Esophagus muscularis mucosa (tissue), 4 donors: ENCODE measurements around the gene HMG20B. TPM values are rescaled to one million over a fixed set of nuclear protein-coding genes. Genes with fewer than 3 reads are reported as not detected.
"Not testable (repeated sequence)": the region's sequence is repeated elsewhere in the genome, so short reads cannot be mapped to it uniquely, and the experiment has no call there.

Experiments
- DNase-seq: peaks from one replicate; pipeline ENCODE4 v3.0.0-alpha.2; 2017; ENCODE audit errors: extremely low spot score
- H3K27ac ChIP-seq, 4 donors: fragments of 200-600 bp; sonication (generic); replicated peaks in 1 of 4; 1 replicate in 3 of 4; 2 replicates in 1 of 4; pipeline ENCODE4 v1.5.1; 2016 to 2019; ENCODE audit warnings: mild to moderate bottlenecking in 1 of 4
- H3K27me3 ChIP-seq, 4 donors: fragments of 200-600 bp; sonication (generic); one replicate each; pipeline versions ENCODE4 v1.5.1 to v1.6.0; 2016 to 2019
- H3K36me3 ChIP-seq, 4 donors: fragments of 200-600 bp; sonication (generic); one replicate each; pipeline ENCODE4 v1.5.1; 2016 to 2019
- H3K4me1 ChIP-seq, 4 donors: fragments of 200-600 bp; sonication (generic); one replicate each; pipeline ENCODE4 v1.5.1; 2016 to 2019
- H3K4me3 ChIP-seq, 4 donors: fragments of 200-600 bp; sonication (generic); 1 replicate in 2 of 4; 2 replicates in 2 of 4; pipeline ENCODE4 v1.5.1; 2016 to 2019; ENCODE audit warnings: mild to moderate bottlenecking in 4 of 4, moderate library complexity in 1 of 4
- H3K9me3 ChIP-seq, 4 donors: fragments of 200-600 bp; sonication (generic); 1 replicate in 3 of 4; 2 replicates in 1 of 4; pipeline ENCODE4 v1.5.1; 2016 to 2019
- EP300 ChIP-seq: sonication (generic); formaldehyde crosslinking; IDR thresholded peaks from one replicate; pipeline ENCODE4 v1.6.1; 2017; ENCODE audit warnings: antibody characterized with exemption
- POLR2A ChIP-seq: fragments of 450-650 bp; IDR thresholded peaks from one replicate; pipeline ENCODE4 v1.6.1; 2017; ENCODE audit warnings: antibody characterized with exemption, moderate library complexity, mild to moderate bottlenecking, low read depth
- POLR2AphosphoS5 ChIP-seq, 2 donors: sonication (generic); formaldehyde crosslinking; IDR thresholded peaks; one replicate each; pipeline ENCODE4 v1.6.1; 2017; ENCODE audit warnings: antibody characterized with exemption in 2 of 2
- WGBS: methylation state at CpG from one replicate; pipeline ENCODE4 v1.1.5; 2018; 5-methylcytosine and 5-hydroxymethylcytosine counted together
- intact Hi-C: fragments of 100-400 bp; cut with DNase I; formaldehyde crosslinking; loops from one replicate; pipeline ENCODE4 v1.15.1; 2023
- total RNA-seq, 4 donors: library from RNA; depleted of rRNA; stranded (reverse); fragments of >200 nt; gene quantifications; one replicate each; pipeline versions ENCODE4 v1.1.0 to v1.2.1, GENCODE V29; 2016
- TF ChIP-seq, protein P1 (sequence below), 3 experiments: fragments of 200-600 bp in 2 of 3; fragments of 450-650 bp in 1 of 3; sonication (generic) in 2 of 3; IDR thresholded peaks; one replicate each; pipeline ENCODE4 v1.5.1; 2017 to 2019; ENCODE audit warnings: antibody characterized with exemption in 3 of 3, mild to moderate bottlenecking in 2 of 3, moderate library complexity in 1 of 3

The HMG20B gene
- total RNA-seq, 4 donors from 2014 or later: 136 to 202 (median 161) TPM

DNA sequence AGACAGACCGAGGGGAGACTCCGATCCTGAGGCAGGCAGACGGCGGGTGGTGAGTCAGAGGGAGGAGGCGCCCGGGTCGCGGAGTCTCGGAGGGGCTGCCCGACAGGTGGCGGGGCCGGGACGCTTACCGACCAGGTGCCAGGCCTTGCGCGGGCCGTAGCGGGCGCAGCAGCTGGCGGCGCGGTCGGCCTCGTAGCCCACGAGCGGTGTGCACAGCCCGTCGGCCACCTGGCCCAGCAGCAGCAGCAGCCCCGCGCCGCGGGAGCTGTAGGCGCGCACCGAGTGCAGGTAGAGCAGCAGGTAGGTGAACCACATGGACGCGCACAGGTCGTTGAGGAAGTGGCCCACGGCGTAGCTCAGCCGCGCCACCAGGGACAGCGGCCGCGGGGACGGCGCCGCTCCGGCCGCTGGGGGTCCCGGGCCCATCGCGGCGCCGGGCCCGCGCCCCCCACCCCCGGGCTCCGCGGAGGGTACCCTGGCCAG is 15.7 kb upstream of the HMG20B start:
- intact Hi-C loops: loop anchor here (5.0 kb wide), 1 partner anchor 60 kb away; no protein-coding TSS in a partner anchor
- Histone ChIP-seq H3K36me3 (no peaks in the 10 kb centered on the region), H3K27me3 (no peaks in the 10 kb centered on the region), H3K4me3 (peak overlapping the region; percentile 70 to 95 (median 84)), H3K27ac (peak overlapping the region; percentile 82 to 87 (median 84)), H3K4me1 (peaks cover 27 to 57% (median 55%) of the 10 kb centered on the region in 4 donors), H3K9me3 (no peaks in the 10 kb centered on the region)
- DNase-seq: no peak
- WGBS: 0% methylated on average over 12 of the region's 60 CpGs
- TF ChIP-seq, protein P1, sequence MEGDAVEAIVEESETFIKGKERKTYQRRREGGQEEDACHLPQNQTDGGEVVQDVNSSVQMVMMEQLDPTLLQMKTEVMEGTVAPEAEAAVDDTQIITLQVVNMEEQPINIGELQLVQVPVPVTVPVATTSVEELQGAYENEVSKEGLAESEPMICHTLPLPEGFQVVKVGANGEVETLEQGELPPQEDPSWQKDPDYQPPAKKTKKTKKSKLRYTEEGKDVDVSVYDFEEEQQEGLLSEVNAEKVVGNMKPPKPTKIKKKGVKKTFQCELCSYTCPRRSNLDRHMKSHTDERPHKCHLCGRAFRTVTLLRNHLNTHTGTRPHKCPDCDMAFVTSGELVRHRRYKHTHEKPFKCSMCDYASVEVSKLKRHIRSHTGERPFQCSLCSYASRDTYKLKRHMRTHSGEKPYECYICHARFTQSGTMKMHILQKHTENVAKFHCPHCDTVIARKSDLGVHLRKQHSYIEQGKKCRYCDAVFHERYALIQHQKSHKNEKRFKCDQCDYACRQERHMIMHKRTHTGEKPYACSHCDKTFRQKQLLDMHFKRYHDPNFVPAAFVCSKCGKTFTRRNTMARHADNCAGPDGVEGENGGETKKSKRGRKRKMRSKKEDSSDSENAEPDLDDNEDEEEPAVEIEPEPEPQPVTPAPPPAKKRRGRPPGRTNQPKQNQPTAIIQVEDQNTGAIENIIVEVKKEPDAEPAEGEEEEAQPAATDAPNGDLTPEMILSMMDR (IDR thresholded peaks at IDR 0.05): peak in 1 of 3 experiments; percentile 13
- TF ChIP-seq POLR2A: no peak
- no peak for TF ChIP-seq EP300
- no peak for TF ChIP-seq POLR2AphosphoS5 (IDR thresholded peaks at IDR 0.05)

DNA sequence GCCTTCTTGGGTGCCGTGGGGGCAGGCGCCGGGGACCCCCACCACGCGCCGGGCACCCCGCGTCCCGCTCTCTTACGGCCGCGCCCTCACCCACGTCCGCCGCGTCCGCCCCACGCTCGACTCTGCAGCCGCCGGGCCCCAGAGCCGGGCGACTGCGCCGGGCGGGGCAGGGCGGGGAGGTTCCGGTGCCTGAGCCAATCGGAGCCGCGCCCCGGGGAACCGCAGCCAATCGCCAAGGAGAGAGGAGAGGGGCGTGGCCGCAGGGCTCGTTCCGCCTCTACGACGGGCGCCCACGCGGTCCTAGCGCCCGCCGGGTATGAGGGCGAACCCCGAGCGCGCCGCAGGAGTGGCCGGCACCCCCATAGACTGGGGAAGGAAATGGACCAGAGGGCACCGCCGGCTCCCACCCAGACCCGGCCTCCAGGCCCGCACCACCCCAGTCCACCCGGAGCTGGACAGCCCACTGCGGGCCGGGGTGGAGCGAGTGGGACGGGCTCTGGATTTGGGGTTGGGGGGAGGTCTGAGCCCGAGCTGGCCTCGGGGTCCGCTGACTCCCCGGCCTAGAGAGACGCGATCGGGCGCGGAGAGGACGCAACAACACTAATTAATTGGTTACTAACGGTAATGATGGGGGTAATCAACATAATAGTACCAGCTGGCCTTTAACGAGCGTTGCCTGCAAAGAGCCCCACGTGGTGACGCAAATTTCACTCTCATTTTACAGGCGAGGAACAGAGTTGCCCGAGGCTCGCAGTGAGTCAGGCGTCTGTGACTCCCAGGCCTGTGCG is 15.1 kb upstream of the HMG20B start, which contains the start of gene MFSD12:
MFSD12 (minus strand) TSS at position 126 of the 788 bp plus-strand sequence. CDS start 183 bp downstream, outside the sequence.
- Histone ChIP-seq H3K27ac (peak within 1 kb of the TSS; percentile 82 to 87 (median 84)), H3K27me3 (no peaks in the 10 kb centered on the region), H3K4me1 (peaks cover 27 to 54% (median 53%) of the 10 kb centered on the region in 4 donors), H3K4me3 (peak within 1 kb of the TSS; percentile 70 to 95 (median 84)), H3K9me3 (no peaks in the 10 kb centered on the region), H3K36me3 (no peaks in the 10 kb centered on the region)
- 0% methylated on average over 2 of the region's 81 CpGs for WGBS
- DNase-seq: peak; percentile 98
- TF ChIP-seq POLR2A (no peak), EP300 (no peak), POLR2AphosphoS5 (IDR thresholded peaks at IDR 0.05) (peak; percentile 84 to 88)
- TF ChIP-seq, protein P1 (IDR thresholded peaks at IDR 0.05): peak in 1 of 3 experiments; percentile 25
- intact Hi-C loops: loop anchor here (5.0 kb wide), 1 partner anchor 60 kb away; no protein-coding TSS in a partner anchor

DNA sequence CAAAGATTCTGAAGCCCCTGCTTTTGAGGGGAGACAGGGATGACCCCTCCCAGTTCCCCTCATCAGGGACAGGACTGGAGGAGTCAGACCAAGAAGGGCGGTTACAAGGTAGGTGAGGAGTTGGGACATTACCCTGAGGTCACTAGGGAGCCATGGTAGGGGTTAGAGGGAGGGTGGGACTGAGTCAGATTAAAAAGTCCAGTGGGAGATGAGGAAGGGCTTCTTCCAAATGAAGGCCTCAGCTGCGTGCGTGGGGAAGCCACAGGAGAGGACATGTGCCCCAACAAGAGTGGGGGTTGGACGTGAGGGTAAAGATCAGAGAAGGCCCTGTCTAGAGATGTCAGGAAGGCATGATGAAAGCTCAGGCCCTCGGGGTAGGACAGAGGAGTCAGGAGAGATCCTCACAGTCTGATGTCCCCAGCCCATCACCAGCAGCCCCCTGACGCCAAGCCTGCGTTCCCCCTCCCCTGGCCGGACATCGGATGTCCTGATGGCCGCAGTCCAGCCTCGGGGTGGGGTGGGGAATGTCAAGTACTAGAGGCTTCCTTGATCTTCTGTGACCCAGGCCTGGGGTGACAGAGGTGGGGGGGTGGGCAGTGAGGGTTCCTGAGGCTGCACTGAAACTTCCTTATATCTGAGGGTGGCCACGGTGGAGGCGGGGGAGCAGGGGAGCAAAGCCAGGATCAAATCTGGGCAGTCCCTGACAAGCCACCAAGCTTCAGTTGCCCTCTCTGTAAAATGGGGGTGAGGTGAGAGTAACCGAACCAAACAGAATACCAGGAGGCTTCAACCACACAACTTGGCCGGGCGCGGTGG is 8.8 kb upstream of the HMG20B start:
- 83% methylated on average over 11 of the region's 17 CpGs for WGBS
- no peaks in the 10 kb centered on the region for H3K9me3 ChIP-seq
- DNase-seq: no peak
- no peaks in the 10 kb centered on the region for H3K36me3 ChIP-seq
- H3K27ac ChIP-seq: no peak overlapping the region
- H3K4me3 ChIP-seq: no peak overlapping the region
- intact Hi-C loops: no loop called here
- no peaks in the 10 kb centered on the region for H3K4me1 ChIP-seq
- TF ChIP-seq POLR2AphosphoS5 (IDR thresholded peaks at IDR 0.05) (no peak), EP300 (no peak), POLR2A (no peak)
- TF ChIP-seq, protein P1 (IDR thresholded peaks at IDR 0.05): no peak
- H3K27me3 ChIP-seq: no peaks in the 10 kb centered on the region

DNA sequence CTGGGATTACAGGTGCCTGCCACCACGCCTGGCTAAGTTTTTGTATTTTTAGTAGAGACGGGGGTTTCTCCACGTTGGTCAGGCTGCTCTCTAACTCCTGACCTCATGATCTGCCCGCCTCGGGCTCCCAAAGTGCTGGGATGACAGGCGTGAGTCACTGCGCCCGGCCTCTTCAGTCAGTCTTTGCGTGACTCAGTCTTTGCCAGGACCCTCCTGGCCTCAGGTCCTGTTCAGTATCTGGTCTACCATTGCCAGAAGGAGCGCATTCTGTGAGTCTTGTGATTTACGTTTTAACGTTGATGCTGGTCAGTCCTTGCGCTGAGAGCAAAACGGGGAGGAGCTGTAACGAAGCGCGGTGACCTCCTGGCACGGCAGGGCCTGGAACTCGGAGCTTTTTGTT is 7.6 kb upstream of the HMG20B start:
- no peaks in the 10 kb centered on the region for H3K36me3 ChIP-seq
- TF ChIP-seq POLR2AphosphoS5 (IDR thresholded peaks at IDR 0.05): no peak
- TF ChIP-seq POLR2A: no peak
- TF ChIP-seq, protein P1 (IDR thresholded peaks at IDR 0.05): no peak
- no peak for TF ChIP-seq EP300
- H3K4me1 ChIP-seq: no peaks in the 10 kb centered on the region
- 90% methylated on average over 13 of the region's 19 CpGs for WGBS
- DNase-seq: no peak
- H3K9me3 ChIP-seq: no peaks in the 10 kb centered on the region
- intact Hi-C loops: no loop called here
- H3K27me3 ChIP-seq: no peaks in the 10 kb centered on the region
- no peak overlapping the region for H3K4me3 ChIP-seq
- no peak overlapping the region for H3K27ac ChIP-seq

DNA sequence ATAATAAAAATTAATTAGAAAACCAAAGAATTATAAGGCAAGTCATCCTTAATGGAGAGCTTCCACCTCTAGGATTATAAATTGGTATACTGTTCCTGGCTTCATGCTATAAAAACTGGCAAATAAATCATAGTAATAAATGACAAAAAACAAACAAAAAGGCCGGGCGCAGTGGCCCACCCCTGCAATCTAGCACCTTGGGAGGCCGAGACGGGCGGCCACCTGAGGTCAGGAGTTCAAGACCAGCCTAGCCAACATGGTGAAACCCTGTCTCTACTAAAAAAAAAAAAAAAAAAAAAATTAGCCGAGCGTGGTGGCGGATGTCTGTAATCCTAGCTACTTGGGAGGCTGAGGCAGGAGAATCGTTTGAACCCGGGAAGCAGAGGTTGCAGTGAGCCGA is 2.7 kb upstream of the HMG20B start:
- H3K27ac ChIP-seq, H3K4me3 ChIP-seq, H3K36me3 ChIP-seq, DNase-seq, H3K9me3 ChIP-seq, H3K27me3 ChIP-seq, intact Hi-C loops: not testable (repeated sequence)
- H3K4me1 ChIP-seq: peaks cover 10 to 30% (median 25%) of the 10 kb centered on the region in 4 donors
- WGBS: 81% methylated on average over 11 of the region's 11 CpGs
